GM20000 (cell line): ENCODE measurements around the gene UVSSA.

Experiments
- DNase-seq: peaks from one replicate; pipeline ENCODE4 v3.0.0; 2012; ENCODE audit warnings: low spot score
- CTCF ChIP-seq: IDR thresholded peaks from 2 replicates; pipeline ENCODE4 v1.5.1; 2012; ENCODE audit warnings: mild to moderate bottlenecking, control low read depth; ENCODE audit errors: extremely low read depth, missing control alignments

Gene UVSSA

GRCh38 chr4:1411436-1412375 lies 64.7 kb downstream of the UVSSA start:
- peak; percentile 47 for DNase-seq
- no peak for TF ChIP-seq CTCF

DNA sequence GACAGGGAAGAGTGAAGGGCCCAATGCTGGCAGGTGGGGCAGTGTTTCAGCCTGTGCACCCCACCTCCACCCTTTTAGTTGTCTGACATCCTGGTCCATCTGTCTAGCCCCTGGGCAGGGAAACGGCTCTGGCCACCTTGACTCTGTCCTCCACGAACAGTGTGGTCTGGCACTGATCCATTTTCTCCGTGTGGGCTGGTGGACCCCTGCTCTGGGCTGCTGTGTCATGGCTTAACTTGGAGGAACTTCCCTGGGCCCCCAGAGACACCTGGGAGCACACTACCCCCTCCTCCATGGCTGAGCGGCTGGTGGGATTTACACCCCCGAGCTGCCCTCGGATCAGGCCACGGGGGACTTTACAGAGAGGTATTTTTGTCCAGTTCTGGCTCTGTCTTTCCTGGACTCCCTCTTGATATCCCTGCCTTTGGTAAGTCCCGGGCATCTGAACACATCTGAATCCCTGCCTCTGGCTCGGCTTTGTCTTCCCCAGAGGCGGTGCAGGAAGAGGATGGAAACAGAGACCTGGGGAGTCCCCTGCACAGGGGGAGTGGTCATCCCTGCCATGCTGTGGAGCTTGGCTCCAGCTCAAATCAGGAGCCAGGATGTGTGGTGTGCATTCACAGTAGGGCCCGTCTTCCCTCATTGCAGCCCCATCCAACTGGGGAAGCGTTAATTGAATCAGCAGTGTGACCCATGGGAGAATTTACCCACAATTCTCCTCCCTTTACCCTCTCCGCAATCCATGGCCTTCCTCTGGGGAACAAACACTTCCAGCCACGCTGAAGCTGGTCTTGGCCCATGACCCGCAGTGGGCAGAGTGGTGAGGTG lies 65.6 kb downstream of the UVSSA start:
- peak; percentile 30 for DNase-seq
- TF ChIP-seq CTCF: no peak

DNA sequence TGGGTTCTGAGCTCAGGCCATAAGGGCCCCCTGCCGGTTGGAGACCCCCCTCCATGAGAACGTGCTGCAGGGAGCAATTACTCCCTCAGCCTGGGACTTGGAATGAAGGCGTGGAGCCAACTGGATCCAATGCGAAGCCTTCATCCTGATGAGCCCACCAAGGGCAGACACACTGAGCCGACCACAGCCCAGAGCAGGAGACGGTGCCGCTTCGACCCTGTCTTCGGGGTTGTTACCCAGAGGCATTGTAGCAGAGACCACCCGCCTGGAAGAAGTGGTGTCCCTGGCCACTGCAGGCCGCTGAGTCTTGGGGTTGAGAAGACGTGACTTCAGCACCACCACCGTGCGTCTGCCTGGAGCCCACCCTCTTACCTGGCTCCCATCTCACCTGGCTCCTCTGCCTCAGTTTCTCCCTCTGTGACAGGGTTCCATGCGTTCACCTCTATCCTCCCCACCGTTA lies 66.2 kb downstream of the UVSSA start:
- peak; percentile 35 for DNase-seq

GRCh38 chr4:1413687-1414479 lies 66.9 kb downstream of the UVSSA start:
- DNase-seq: peak; percentile 26
- TF ChIP-seq CTCF: no peak

More for the DNA sequence above, 66.2 kb downstream of the UVSSA start:
- TF ChIP-seq CTCF: no peak

GRCh38 chr4:1414831-1415680 lies 68.0 kb downstream of the UVSSA start:
- DNase-seq: no peak
- TF ChIP-seq CTCF: no peak

- no peak for TF ChIP-seq CTCF
Measured at GRCh38 chr4:1415681-1415981, 68.6 kb downstream of the UVSSA start.

More at GRCh38 chr4:1415681-1415981, 68.6 kb downstream of the UVSSA start:
- no peak for DNase-seq
